Measurements from ENCODE around the gene TCEANC2.

TCEANC2 gene

GRCh38 chr1:54096227-54096876 lies 42.9 kb downstream of the TCEANC2 start:
- no peaks in the 10 kb centered on the region for H3K36me3 ChIP-seq (replicated peaks; ENCODE audit: low read depth, low read length)
- no peaks in the 10 kb centered on the region for H3K79me2 ChIP-seq (ENCODE audit: low read length)
- no peak overlapping the region for H3K9ac ChIP-seq (ENCODE audit: low read length)
- H3K27ac ChIP-seq (ENCODE audit: low read length): no peak overlapping the region
- no peaks in the 10 kb centered on the region for H3K4me1 ChIP-seq (ENCODE audit: low read length)
- no peak overlapping the region for H2AFZ ChIP-seq (ENCODE audit: low read depth, low read length)
- H4K20me1 ChIP-seq (ENCODE audit: insufficient read depth, low read length): no peaks in the 10 kb centered on the region
- no peak overlapping the region for H3K4me2 ChIP-seq (ENCODE audit: low read length)
- no peak for TF ChIP-seq EZH2phosphoT487 (IDR thresholded peaks at IDR 0.05; ENCODE audit: low read depth)
- no peak for TF ChIP-seq CTCF (IDR thresholded peaks at IDR 0.05; ENCODE audit: low read depth, low read length)
- H3K4me3 ChIP-seq (ENCODE audit: low read length): no peak overlapping the region
- no peaks in the 10 kb centered on the region for H3K27me3 ChIP-seq (ENCODE audit: low read depth, low read length)
- no peaks in the 10 kb centered on the region for H3K9me3 ChIP-seq (ENCODE audit: insufficient read depth, low read length)

GRCh38 chr1:54096877-54097240 lies 43.5 kb downstream of the TCEANC2 start:
- H3K36me3 ChIP-seq (replicated peaks; ENCODE audit: low read depth, low read length): no peaks in the 10 kb centered on the region
- no peaks in the 10 kb centered on the region for H3K27me3 ChIP-seq (ENCODE audit: low read depth, low read length)
- H3K4me3 ChIP-seq (ENCODE audit: low read length): no peak overlapping the region
- H3K27ac ChIP-seq (ENCODE audit: low read length): no peak overlapping the region
- no peaks in the 10 kb centered on the region for H4K20me1 ChIP-seq (ENCODE audit: insufficient read depth, low read length)
- no peaks in the 10 kb centered on the region for H3K9me3 ChIP-seq (ENCODE audit: insufficient read depth, low read length)
- H3K4me1 ChIP-seq (ENCODE audit: low read length): no peaks in the 10 kb centered on the region
- H2AFZ ChIP-seq (ENCODE audit: low read depth, low read length): no peak overlapping the region
- no peak for TF ChIP-seq EZH2phosphoT487 (IDR thresholded peaks at IDR 0.05; ENCODE audit: low read depth)
- TF ChIP-seq CTCF (IDR thresholded peaks at IDR 0.05; ENCODE audit: low read depth, low read length): no peak
- no peak overlapping the region for H3K9ac ChIP-seq (ENCODE audit: low read length)
- H3K79me2 ChIP-seq (ENCODE audit: low read length): no peaks in the 10 kb centered on the region
- no peak overlapping the region for H3K4me2 ChIP-seq (ENCODE audit: low read length)

- Histone ChIP-seq H3K4me1 (ENCODE audit: low read length) (no peaks in the 10 kb centered on the region), H2AFZ (ENCODE audit: low read depth, low read length) (no peak overlapping the region), H3K36me3 (replicated peaks; ENCODE audit: low read depth, low read length) (no peaks in the 10 kb centered on the region), H3K27me3 (ENCODE audit: low read depth, low read length) (no peaks in the 10 kb centered on the region), H3K9me3 (ENCODE audit: insufficient read depth, low read length) (no peaks in the 10 kb centered on the region), H4K20me1 (ENCODE audit: insufficient read depth, low read length) (no peaks in the 10 kb centered on the region), H3K9ac (ENCODE audit: low read length) (no peak overlapping the region), H3K4me2 (ENCODE audit: low read length) (no peak overlapping the region), H3K79me2 (ENCODE audit: low read length) (no peaks in the 10 kb centered on the region), H3K4me3 (ENCODE audit: low read length) (no peak overlapping the region), H3K27ac (ENCODE audit: low read length) (no peak overlapping the region)
- TF ChIP-seq CTCF (IDR thresholded peaks at IDR 0.05; ENCODE audit: low read depth, low read length) (no peak), EZH2phosphoT487 (IDR thresholded peaks at IDR 0.05; ENCODE audit: low read depth) (no peak)
Observed at GRCh38 chr1:54099061-54099610, 45.7 kb downstream of the TCEANC2 start.

GRCh38 chr1:54100500-54100899 lies 47.1 kb downstream of the TCEANC2 start:
- Histone ChIP-seq H3K9me3 (ENCODE audit: insufficient read depth, low read length) (no peaks in the 10 kb centered on the region), H2AFZ (ENCODE audit: low read depth, low read length) (no peak overlapping the region), H3K36me3 (replicated peaks; ENCODE audit: low read depth, low read length) (no peaks in the 10 kb centered on the region), H3K9ac (ENCODE audit: low read length) (no peak overlapping the region), H3K27ac (ENCODE audit: low read length) (no peak overlapping the region), H3K4me2 (ENCODE audit: low read length) (no peak overlapping the region), H3K27me3 (ENCODE audit: low read depth, low read length) (no peaks in the 10 kb centered on the region), H3K79me2 (ENCODE audit: low read length) (no peaks in the 10 kb centered on the region), H4K20me1 (ENCODE audit: insufficient read depth, low read length) (no peaks in the 10 kb centered on the region), H3K4me3 (ENCODE audit: low read length) (no peak overlapping the region), H3K4me1 (ENCODE audit: low read length) (no peaks in the 10 kb centered on the region)
- TF ChIP-seq CTCF (IDR thresholded peaks at IDR 0.05; ENCODE audit: low read depth, low read length): no peak
- no peak for TF ChIP-seq EZH2phosphoT487 (IDR thresholded peaks at IDR 0.05; ENCODE audit: low read depth)
